ENCODE measurements around the gene MCTP1. TPM values are rescaled to one million over a fixed set of nuclear protein-coding genes. Genes with fewer than 3 reads are reported as not detected.

Gene MCTP1
- total and polyA plus RNA-seq, 2 experiments from 2014 or later, result 1.3 to 5.7 TPM

- no peaks in the 10 kb centered on the region for H3K36me3 ChIP-seq (replicated peaks; ENCODE audit: insufficient read depth, low read depth)
- no peak overlapping the region for H3K4me2 ChIP-seq
- no peaks in the 10 kb centered on the region for H3K9me3 ChIP-seq (ENCODE audit: low read depth)
- no peaks in the 10 kb centered on the region for H4K20me1 ChIP-seq (ENCODE audit: insufficient read depth, poor library complexity, severe bottlenecking)
- no peak overlapping the region for H2AFZ ChIP-seq
- no peaks in the 10 kb centered on the region for H3K79me2 ChIP-seq
- TF ChIP-seq EZH2phosphoT487 (IDR thresholded peaks at IDR 0.05; ENCODE audit: low read depth, severe bottlenecking, unreplicated experiment), result no peak
- no peak for TF ChIP-seq CTCF (IDR thresholded peaks at IDR 0.05; ENCODE audit: poor library complexity)
- no peak for TF ChIP-seq EZH2 (IDR thresholded peaks at IDR 0.05; ENCODE audit: borderline replicate concordance)
- H3K4me3 ChIP-seq, result no peak overlapping the region
- H3K4me1 ChIP-seq (ENCODE audit: insufficient read depth), result no peaks in the 10 kb centered on the region
- DNase-seq (ENCODE audit: low spot score), result no peak
- H3K27me3 ChIP-seq, result no peaks in the 10 kb centered on the region
- WGBS (ENCODE audit: low lambda C conversion rate, missing lambda C conversion rate), result 92% methylated on average over 9 of the region's 9 CpGs
- H3K9me2 ChIP-seq (replicated peaks; ENCODE audit: insufficient read depth), result no peaks in the 10 kb centered on the region
- no peak overlapping the region for H3K27ac ChIP-seq
Measured at GRCh38 chr5:94891972-94892371, 392.9 kb downstream of the MCTP1 start.

GRCh38 chr5:94891565-94891964 lies 393.3 kb downstream of the MCTP1 start:
- H3K4me1 ChIP-seq (ENCODE audit: insufficient read depth), result no peaks in the 10 kb centered on the region
- no peak overlapping the region for H3K4me2 ChIP-seq
- no peak for DNase-seq (ENCODE audit: low spot score)
- TF ChIP-seq EZH2 (IDR thresholded peaks at IDR 0.05; ENCODE audit: borderline replicate concordance) (no peak), EZH2phosphoT487 (IDR thresholded peaks at IDR 0.05; ENCODE audit: low read depth, severe bottlenecking, unreplicated experiment) (no peak), CTCF (IDR thresholded peaks at IDR 0.05; ENCODE audit: poor library complexity) (no peak)
- H3K79me2 ChIP-seq, result no peaks in the 10 kb centered on the region
- H3K4me3 ChIP-seq, result no peak overlapping the region
- no peaks in the 10 kb centered on the region for H3K9me2 ChIP-seq (replicated peaks; ENCODE audit: insufficient read depth)
- 86% methylated on average over 5 of the region's 5 CpGs for WGBS (ENCODE audit: low lambda C conversion rate, missing lambda C conversion rate)
- H2AFZ ChIP-seq, result no peak overlapping the region
- no peaks in the 10 kb centered on the region for H3K9me3 ChIP-seq (ENCODE audit: low read depth)
- no peaks in the 10 kb centered on the region for H3K27me3 ChIP-seq
- no peaks in the 10 kb centered on the region for H4K20me1 ChIP-seq (ENCODE audit: insufficient read depth, poor library complexity, severe bottlenecking)
- H3K36me3 ChIP-seq (replicated peaks; ENCODE audit: insufficient read depth, low read depth), result no peaks in the 10 kb centered on the region
- no peak overlapping the region for H3K27ac ChIP-seq

DNA sequence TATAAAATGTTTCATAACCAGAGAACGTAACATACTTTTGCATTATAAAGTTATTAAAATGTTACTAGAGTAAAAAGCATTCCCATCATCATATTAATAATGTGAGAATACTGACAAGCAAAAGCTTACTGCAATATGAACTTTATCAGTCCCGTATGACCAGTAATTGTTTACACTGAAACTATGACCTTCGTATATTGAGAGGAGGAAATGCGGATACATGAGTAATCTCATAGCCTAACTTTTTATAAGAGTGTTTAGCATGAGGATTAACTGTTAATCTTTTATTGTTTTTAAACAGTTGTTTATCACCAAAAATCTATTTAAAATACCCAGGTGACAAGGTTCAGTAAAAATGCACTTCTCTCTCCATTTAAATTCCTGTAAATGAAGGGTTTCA lies 394.0 kb downstream of the MCTP1 start:
- no peak overlapping the region for H2AFZ ChIP-seq
- TF ChIP-seq EZH2 (IDR thresholded peaks at IDR 0.05; ENCODE audit: borderline replicate concordance) (no peak), CTCF (IDR thresholded peaks at IDR 0.05; ENCODE audit: poor library complexity) (no peak), EZH2phosphoT487 (IDR thresholded peaks at IDR 0.05; ENCODE audit: low read depth, severe bottlenecking, unreplicated experiment) (no peak)
- H3K27ac ChIP-seq, result no peak overlapping the region
- no peak overlapping the region for H3K4me2 ChIP-seq
- no peaks in the 10 kb centered on the region for H3K36me3 ChIP-seq (replicated peaks; ENCODE audit: insufficient read depth, low read depth)
- no peak overlapping the region for H3K4me3 ChIP-seq
- DNase-seq (ENCODE audit: low spot score), result no peak
- no peaks in the 10 kb centered on the region for H3K79me2 ChIP-seq
- H3K9me3 ChIP-seq (ENCODE audit: low read depth), result no peaks in the 10 kb centered on the region
- H3K27me3 ChIP-seq, result no peaks in the 10 kb centered on the region
- H4K20me1 ChIP-seq (ENCODE audit: insufficient read depth, poor library complexity, severe bottlenecking), result no peaks in the 10 kb centered on the region
- H3K9me2 ChIP-seq (replicated peaks; ENCODE audit: insufficient read depth), result no peaks in the 10 kb centered on the region
- whole genome bisulfite sequencing (ENCODE audit: low lambda C conversion rate, missing lambda C conversion rate), result 52% methylated on average over 4 of the region's 4 CpGs
- H3K4me1 ChIP-seq (ENCODE audit: insufficient read depth), result no peaks in the 10 kb centered on the region

DNA sequence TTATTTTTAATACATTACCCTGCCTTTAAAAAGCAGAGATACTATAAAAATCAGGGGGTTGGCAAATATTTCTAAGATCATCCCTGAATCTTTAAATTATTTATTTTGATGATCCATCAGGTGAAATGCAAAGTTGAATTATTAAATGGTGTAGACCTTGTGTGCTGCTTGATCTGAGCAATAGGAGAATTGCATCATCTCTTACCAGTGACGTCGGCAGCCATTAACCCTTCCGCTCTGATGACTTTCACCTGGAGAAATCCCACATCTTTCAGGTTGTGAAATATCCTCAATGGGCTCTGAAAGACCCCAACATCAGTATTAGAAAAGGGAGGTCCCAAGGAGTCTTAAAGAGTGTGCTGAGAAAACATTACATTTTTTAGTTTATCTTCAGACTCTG lies 396.2 kb downstream of the MCTP1 start:
- Histone ChIP-seq H3K27me3 (no peaks in the 10 kb centered on the region), H3K9me3 (ENCODE audit: low read depth) (no peaks in the 10 kb centered on the region), H3K4me3 (no peak overlapping the region), H3K9me2 (replicated peaks; ENCODE audit: insufficient read depth) (no peaks in the 10 kb centered on the region), H3K27ac (no peak overlapping the region), H3K79me2 (no peaks in the 10 kb centered on the region), H3K4me2 (no peak overlapping the region), H4K20me1 (ENCODE audit: insufficient read depth, poor library complexity, severe bottlenecking) (no peaks in the 10 kb centered on the region), H2AFZ (no peak overlapping the region), H3K4me1 (ENCODE audit: insufficient read depth) (no peaks in the 10 kb centered on the region), H3K36me3 (replicated peaks; ENCODE audit: insufficient read depth, low read depth) (no peaks in the 10 kb centered on the region)
- 80% methylated on average over 3 of the region's 3 CpGs for WGBS (ENCODE audit: low lambda C conversion rate, missing lambda C conversion rate)
- DNase-seq (ENCODE audit: low spot score), result no peak
- TF ChIP-seq CTCF (IDR thresholded peaks at IDR 0.05; ENCODE audit: poor library complexity) (no peak), EZH2phosphoT487 (IDR thresholded peaks at IDR 0.05; ENCODE audit: low read depth, severe bottlenecking, unreplicated experiment) (no peak), EZH2 (IDR thresholded peaks at IDR 0.05; ENCODE audit: borderline replicate concordance) (no peak)

All from hepatocyte (in vitro differentiated cells).